ENCODE measurements around the gene NFATC2.

GRCh38 chr20:51473771-51474170 is 68.7 kb downstream of the NFATC2 start:
- no peak for TF ChIP-seq POLR2A (IDR thresholded peaks at IDR 0.05)
- TF ChIP-seq, protein P1, sequence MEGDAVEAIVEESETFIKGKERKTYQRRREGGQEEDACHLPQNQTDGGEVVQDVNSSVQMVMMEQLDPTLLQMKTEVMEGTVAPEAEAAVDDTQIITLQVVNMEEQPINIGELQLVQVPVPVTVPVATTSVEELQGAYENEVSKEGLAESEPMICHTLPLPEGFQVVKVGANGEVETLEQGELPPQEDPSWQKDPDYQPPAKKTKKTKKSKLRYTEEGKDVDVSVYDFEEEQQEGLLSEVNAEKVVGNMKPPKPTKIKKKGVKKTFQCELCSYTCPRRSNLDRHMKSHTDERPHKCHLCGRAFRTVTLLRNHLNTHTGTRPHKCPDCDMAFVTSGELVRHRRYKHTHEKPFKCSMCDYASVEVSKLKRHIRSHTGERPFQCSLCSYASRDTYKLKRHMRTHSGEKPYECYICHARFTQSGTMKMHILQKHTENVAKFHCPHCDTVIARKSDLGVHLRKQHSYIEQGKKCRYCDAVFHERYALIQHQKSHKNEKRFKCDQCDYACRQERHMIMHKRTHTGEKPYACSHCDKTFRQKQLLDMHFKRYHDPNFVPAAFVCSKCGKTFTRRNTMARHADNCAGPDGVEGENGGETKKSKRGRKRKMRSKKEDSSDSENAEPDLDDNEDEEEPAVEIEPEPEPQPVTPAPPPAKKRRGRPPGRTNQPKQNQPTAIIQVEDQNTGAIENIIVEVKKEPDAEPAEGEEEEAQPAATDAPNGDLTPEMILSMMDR (IDR thresholded peaks at IDR 0.05): no peak

All from breast epithelium (tissue), 3 donors.